Amygdala (tissue), 56 donors: ENCODE measurements around the gene ITGA11.
"Not testable (repeated sequence)": the region's sequence is repeated elsewhere in the genome, so short reads cannot be mapped to it uniquely, and the experiment has no call there.

ENCODE experiments used
- DNase-seq, 56 donors: peaks; one replicate each; lab custom pipeline; 2025; lab: John Stamatoyannopoulos, UW

ITGA11 gene

GRCh38 chr15:68426116-68426515 is 5.8 kb downstream of the ITGA11 start:
- DNase-seq = no peak

- no peak for DNase-seq
These were observed 6.4 kb downstream of the ITGA11 start for GRCh38 chr15:68425428-68426060.

- DNase-seq = no peak
These were observed 7.1 kb downstream of the ITGA11 start for GRCh38 chr15:68424754-68425390.

- no peak for DNase-seq
These were observed 8.3 kb downstream of the ITGA11 start for GRCh38 chr15:68423359-68424296.

GRCh38 chr15:68422403-68423145 is 9.4 kb downstream of the ITGA11 start:
- not testable (repeated sequence) for DNase-seq

- no peak for DNase-seq
These were observed 10.1 kb downstream of the ITGA11 start for GRCh38 chr15:68421798-68422402.

GRCh38 chr15:68421115-68421551 is 10.8 kb downstream of the ITGA11 start:
- DNase-seq = no peak

- no peak for DNase-seq
These were observed 11.7 kb downstream of the ITGA11 start for GRCh38 chr15:68420186-68420684.

- no peak for DNase-seq
These were observed 12.4 kb downstream of the ITGA11 start for GRCh38 chr15:68419301-68420175.

- no peak for DNase-seq
These were observed 13.3 kb downstream of the ITGA11 start for GRCh38 chr15:68418611-68419161.

- DNase-seq = no peak
These were observed 14.1 kb downstream of the ITGA11 start for GRCh38 chr15:68417897-68418296.

GRCh38 chr15:68417051-68417450 is 14.9 kb downstream of the ITGA11 start:
- no peak for DNase-seq

GRCh38 chr15:68416158-68416535 is 15.8 kb downstream of the ITGA11 start:
- DNase-seq = no peak

- no peak for DNase-seq
These were observed 16.3 kb downstream of the ITGA11 start for GRCh38 chr15:68415501-68416157.

GRCh38 chr15:68415061-68415460 is 16.9 kb downstream of the ITGA11 start:
- no peak for DNase-seq

- no peak for DNase-seq
These were observed 17.4 kb downstream of the ITGA11 start for GRCh38 chr15:68414591-68414990.

- no peak for DNase-seq
These were observed 17.8 kb downstream of the ITGA11 start for GRCh38 chr15:68414206-68414555.
